ENCODE data around the gene SNCA.

DNA sequence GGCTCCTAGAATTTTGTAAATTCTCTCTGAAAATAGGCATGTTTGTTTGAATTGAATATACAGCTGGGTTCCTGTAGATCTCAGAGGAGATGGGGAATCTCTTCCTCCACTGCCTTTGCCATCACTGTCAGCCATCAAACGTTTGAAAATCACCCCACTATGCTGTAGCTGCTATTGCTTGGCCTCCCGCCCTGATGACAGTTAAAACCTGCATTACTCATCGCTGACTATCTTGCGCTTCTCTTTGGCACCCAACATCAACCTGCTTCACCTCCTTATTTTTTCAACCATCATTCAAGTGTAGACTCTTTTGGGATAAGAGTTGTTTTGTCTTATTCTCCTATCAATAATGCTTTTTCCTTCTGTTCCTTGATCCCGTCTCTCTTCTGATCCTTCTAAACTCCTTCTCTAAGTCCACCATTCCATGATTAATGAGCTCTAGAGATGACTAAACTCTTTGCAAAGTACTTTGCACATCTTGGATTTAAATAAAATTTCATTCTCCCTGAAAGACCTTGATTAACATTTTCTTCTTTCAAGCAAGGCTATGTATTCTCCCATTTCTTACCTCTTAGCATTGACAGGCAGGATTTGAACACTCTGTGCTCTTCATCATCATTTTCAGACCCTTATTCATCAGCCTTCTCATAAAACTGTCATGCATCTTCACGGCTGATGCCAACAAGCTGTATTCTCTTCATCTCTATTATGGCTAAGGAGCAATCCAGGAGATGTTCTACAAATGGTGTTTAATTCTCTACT lies 133.0 kb downstream of the SNCA start:
- TF ChIP-seq, protein P1, sequence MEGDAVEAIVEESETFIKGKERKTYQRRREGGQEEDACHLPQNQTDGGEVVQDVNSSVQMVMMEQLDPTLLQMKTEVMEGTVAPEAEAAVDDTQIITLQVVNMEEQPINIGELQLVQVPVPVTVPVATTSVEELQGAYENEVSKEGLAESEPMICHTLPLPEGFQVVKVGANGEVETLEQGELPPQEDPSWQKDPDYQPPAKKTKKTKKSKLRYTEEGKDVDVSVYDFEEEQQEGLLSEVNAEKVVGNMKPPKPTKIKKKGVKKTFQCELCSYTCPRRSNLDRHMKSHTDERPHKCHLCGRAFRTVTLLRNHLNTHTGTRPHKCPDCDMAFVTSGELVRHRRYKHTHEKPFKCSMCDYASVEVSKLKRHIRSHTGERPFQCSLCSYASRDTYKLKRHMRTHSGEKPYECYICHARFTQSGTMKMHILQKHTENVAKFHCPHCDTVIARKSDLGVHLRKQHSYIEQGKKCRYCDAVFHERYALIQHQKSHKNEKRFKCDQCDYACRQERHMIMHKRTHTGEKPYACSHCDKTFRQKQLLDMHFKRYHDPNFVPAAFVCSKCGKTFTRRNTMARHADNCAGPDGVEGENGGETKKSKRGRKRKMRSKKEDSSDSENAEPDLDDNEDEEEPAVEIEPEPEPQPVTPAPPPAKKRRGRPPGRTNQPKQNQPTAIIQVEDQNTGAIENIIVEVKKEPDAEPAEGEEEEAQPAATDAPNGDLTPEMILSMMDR (IDR thresholded peaks at IDR 0.05) = no peak
- TF ChIP-seq POLR2AphosphoS5 (IDR thresholded peaks at IDR 0.05) = no peak
- TF ChIP-seq EP300 (IDR thresholded peaks at IDR 0.05; ENCODE audit: low read depth) = no peak

Measured in transverse colon (tissue), 4 donors.